GM18502 (cell line): ENCODE measurements around the gene SPOCK3.
"Not testable (repeated sequence)": the region's sequence is repeated elsewhere in the genome, so short reads cannot be mapped to it uniquely, and the experiment has no call there.

Source experiments
- ATAC-seq: cut with Tn5 transposase; IDR thresholded peaks from one replicate; pipeline ENCODE4 v1.9.1; 2021; ENCODE audit warnings: mild to moderate bottlenecking; ENCODE audit not compliant: unreplicated experiment, poor library complexity

SPOCK3 gene

DNA sequence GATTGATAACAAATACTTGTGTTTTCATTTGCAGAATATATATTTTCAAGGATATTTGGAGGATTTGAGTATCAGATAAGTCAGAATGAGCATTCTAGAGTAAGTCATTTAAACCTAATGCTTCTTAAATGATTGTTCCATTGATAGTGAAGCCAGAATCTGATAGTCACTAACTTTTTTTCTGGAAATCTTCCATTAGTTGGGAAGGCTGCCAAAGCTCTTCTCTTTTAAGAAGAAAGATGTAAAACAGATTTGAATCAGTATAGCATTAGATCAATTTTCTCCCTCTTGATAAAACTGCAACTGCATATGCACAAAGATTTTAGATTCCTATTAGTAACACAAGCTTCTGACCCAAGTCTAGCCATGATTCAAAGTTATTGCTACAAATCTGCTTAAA lies 256.7 kb downstream of the SPOCK3 start:
- no peak for ATAC-seq

GRCh38 chr4:166972071-166972470 lies 262.2 kb downstream of the SPOCK3 start:
- no peak for ATAC-seq

DNA sequence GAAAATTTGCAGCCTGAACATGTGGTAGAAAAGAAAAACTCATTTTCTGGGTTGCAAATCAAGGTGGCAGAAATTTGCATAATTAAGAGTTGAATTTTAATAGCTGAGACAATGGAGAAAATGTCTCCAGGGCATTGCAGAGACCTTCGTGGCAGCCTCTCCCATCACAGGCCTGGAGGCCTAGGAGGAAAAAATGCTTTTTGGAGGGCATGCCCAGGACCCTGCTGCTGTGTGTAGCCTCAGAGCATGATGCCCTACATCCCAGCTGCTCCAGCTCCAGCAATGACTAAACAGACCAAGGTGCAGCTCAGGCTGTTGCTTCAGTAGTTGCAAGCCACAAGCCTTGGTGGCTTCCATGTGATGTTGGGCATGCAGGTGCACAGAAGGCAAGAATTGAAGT lies 266.1 kb downstream of the SPOCK3 start:
- ATAC-seq, result not testable (repeated sequence)

GRCh38 chr4:166965562-166965961 lies 268.7 kb downstream of the SPOCK3 start:
- ATAC-seq, result no peak

- ATAC-seq, result no peak
Observed at GRCh38 chr4:166957451-166957850, 276.8 kb downstream of the SPOCK3 start.

- ATAC-seq, result no peak
Observed at GRCh38 chr4:166956484-166956883, 277.8 kb downstream of the SPOCK3 start.

GRCh38 chr4:166941629-166942028 lies 292.7 kb downstream of the SPOCK3 start:
- ATAC-seq, result no peak

DNA sequence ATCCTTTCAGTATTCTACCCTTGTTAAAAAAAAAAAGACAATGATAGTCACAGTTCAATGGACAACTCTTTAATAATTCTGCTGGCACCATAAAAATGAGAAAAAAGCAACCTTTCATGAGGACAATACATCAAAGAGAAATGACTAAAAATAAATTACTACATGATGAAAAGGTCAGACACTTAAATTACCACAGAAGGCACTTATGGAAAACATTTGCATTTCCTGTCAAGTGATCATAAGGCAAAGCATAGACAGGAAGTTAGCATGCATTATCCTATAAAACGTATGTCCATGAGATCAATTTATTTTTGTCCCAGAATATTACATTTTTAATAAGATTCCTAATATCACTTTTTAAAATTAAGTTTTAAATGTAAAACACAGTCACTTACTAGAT lies 303.8 kb downstream of the SPOCK3 start:
- ATAC-seq, result no peak

- no peak for ATAC-seq
Observed at GRCh38 chr4:166924424-166924823, 309.9 kb downstream of the SPOCK3 start.

GRCh38 chr4:166913926-166914325 lies 320.4 kb downstream of the SPOCK3 start:
- no peak for ATAC-seq

DNA sequence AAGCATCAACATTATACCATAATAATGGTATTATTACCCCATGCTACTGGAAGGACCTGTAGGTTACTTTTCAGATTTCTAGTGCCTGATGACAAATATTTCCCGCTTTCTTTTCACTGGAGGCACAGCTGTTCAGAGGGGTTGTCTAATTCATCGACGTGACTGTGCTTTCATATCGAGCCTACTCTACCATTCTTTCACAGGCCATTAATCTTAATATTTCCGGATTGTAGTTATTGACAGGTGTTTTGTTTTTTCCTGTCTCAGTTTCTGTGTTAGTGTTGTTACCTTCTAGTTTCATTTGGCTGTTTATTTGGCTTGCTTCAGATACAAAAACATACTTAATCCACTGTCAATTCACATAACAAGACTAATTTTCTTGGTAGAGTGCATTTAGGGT lies 330.9 kb downstream of the SPOCK3 start:
- no peak for ATAC-seq

GRCh38 chr4:166902941-166903340 lies 331.4 kb downstream of the SPOCK3 start:
- ATAC-seq, result no peak

- no peak for ATAC-seq
Observed at GRCh38 chr4:166896254-166896653, 338.0 kb downstream of the SPOCK3 start.

DNA sequence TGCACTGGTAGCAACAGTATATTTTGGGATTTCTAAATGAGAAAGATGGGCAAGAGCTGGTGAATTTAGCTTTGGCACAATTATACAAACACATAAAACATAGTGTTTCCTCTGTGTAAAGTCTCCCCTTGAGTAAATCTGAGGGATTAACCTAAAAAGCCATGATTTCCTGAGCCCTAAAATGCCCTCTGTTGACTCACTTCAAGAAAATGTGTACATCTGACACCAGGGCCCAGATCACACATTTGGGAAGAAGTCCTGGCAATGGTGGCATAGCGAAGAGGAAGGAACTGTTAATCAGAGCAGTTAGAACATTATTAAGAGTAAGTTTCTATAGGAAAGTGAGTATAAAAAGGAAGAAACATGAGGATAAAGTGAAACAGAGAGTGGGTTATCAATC lies 338.5 kb downstream of the SPOCK3 start:
- ATAC-seq, result no peak

GRCh38 chr4:166887457-166887856 lies 346.8 kb downstream of the SPOCK3 start:
- no peak for ATAC-seq

DNA sequence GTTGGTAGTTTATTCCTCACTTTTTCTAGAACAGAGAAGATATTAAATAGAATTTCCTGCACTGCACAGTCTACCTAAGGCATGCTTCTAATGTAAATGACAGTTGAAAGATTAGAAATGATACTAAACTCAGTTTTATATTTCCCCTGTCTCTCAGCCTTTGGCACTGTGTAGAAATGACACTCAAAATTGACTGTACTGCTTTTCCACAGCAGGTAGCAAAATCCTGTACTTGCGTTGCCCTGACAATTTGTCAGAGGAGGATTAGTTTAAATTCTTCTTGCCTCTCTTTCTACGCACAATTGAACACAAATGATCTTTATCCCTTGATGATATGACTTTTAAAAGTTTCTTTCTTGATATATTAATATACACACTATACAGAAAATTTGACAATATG lies 347.6 kb downstream of the SPOCK3 start:
- ATAC-seq, result no peak

- no peak for ATAC-seq
Observed at GRCh38 chr4:166882221-166882620, 352.1 kb downstream of the SPOCK3 start.

GRCh38 chr4:166875821-166876220 lies 358.5 kb downstream of the SPOCK3 start:
- ATAC-seq, result no peak

- no peak for ATAC-seq
Observed at GRCh38 chr4:166862032-166862431, 372.3 kb downstream of the SPOCK3 start.

DNA sequence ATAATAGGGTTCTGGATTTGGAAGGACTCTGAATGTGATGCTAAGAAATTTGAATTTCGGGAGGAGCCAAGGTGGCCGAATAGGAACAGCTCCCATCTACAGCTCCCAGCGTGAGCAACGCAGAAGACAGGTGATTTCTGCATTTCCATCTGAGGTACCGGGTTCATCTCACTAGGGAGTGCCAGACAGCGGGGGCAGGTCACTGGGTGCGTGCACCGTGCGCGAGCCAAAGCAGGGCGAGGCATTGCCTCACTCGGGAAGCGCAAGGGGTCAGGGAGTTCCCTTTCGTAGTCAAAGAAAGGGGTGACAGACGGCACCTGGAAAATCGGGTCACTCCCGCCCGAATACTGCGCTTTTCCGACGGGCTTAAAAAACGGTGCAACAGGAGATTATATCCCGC lies 383.9 kb downstream of the SPOCK3 start:
- not testable (repeated sequence) for ATAC-seq

GRCh38 chr4:166846939-166847338 lies 387.4 kb downstream of the SPOCK3 start:
- no peak for ATAC-seq

GRCh38 chr4:166842795-166843261 lies 391.5 kb downstream of the SPOCK3 start:
- no peak for ATAC-seq

DNA sequence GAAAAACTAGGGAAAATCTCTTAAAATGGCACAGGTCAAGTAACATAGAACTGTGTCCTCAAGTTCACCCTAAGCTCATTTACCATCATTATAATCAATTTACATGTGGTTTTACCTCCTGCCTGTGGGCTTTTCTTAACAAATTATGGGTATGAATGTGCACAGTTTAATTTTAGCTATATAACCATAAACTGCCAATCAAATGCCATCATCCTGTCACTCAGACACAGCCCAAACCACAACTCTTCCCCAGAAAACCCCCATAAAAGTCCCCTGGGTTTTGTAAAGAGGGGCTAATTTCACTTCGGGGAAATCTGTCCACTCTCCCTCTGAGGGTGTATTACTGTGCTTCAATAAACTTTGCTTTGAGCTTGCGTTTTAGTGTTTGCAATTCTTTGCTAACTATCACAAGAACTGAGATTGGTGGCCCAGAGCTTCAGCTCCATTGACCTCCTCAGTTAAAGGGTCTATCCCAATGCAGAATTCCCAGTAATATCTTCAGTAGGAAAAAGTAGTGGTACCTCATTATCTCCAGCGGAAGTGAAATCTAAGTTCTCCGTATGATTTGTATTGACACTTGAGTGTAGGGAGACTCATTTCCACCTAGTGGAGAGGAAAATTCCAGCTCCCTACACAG lies 394.6 kb downstream of the SPOCK3 start:
- ATAC-seq, result peak; percentile 85
